HCT116 (cell line): ENCODE measurements around the gene PTPRC. TPM values are rescaled to one million over a fixed set of nuclear protein-coding genes. Genes with fewer than 3 reads are reported as not detected.

Experiments used
- ATAC-seq: fragments of 200-7000 bp; cut with Tn5 transposase; 2 replicates; pipeline ENCODE4 v1.9.1; 2020; ENCODE audit warnings: mild to moderate bottlenecking, moderate library complexity
- BruUV-seq: library from RNA; stranded (reverse); fragments of 400-500 nt; replicated peaks from 2 replicates; lab custom pipeline; 2021; lab: Mats Ljungman, UMichigan
- CTCF ChIA-PET: fragments of 300-600 bp; sonication (Branson Sonifier 250); formaldehyde crosslinking; loops from one replicate; lab custom pipeline; 2021; ENCODE audit warnings: antibody characterized with exemption; lab: Charles Lee
- POLR2A ChIA-PET: fragments of 300-600, 350-600 bp; sonication (Branson Sonifier 250); formaldehyde crosslinking; loops from one replicate; lab custom pipeline; 2021; ENCODE audit warnings: antibody characterized with exemption; lab: Charles Lee
- RAD21 ChIA-PET, 2 experiments: fragments of 300-600 bp; sonication (Branson Sonifier 250); formaldehyde crosslinking; loops; one replicate each; lab custom pipeline; 2023; ENCODE audit warnings: low total read pairs in 2 of 2; ENCODE audit not compliant: uncharacterized antibody in 2 of 2, unreplicated experiment in 2 of 2, low non-redundant PET in 1 of 2; lab: Charles Lee
- DNase-seq: peaks from one replicate; pipeline ENCODE4 v3.0.0-alpha.2; 2010; ENCODE audit warnings: low read depth, low spot score
- H2AFZ ChIP-seq: fragments of 200-600 bp; shearing (Covaris generic), sonication (generic); 2 replicates; pipeline ENCODE4 v1.6.1; 2017; ENCODE audit warnings: low read depth, mixed run types, mixed read lengths, antibody characterized with exemption, low read length; ENCODE audit not compliant: poor library complexity, severe bottlenecking
- H3K27ac ChIP-seq: 2 replicates; pipeline ENCODE4 v1.5.1; 2012; ENCODE audit warnings: low read depth, low read length
- H3K27me3 ChIP-seq: fragments of 200-600 bp; sonication (generic); 2 replicates; pipeline ENCODE4 v1.6.1; 2016; ENCODE audit warnings: mixed run types, low read length, mixed read lengths; ENCODE audit not compliant: insufficient read depth
- H3K36me3 ChIP-seq, 2 experiments: fragments of 200-500 bp in 1 of 2; fragments of 200-600 bp in 1 of 2; sonication (Bioruptor generic) in 1 of 2; sonication (generic) in 1 of 2; 2 replicates each; pipeline versions ENCODE4 v1.5.1 to v1.6.1; 2014 to 2016; ENCODE audit warnings: low read length in 2 of 2, inconsistent platforms in 1 of 2, mixed read lengths in 1 of 2, mixed run types in 1 of 2; ENCODE audit not compliant: insufficient read depth in 2 of 2, control insufficient read depth in 1 of 2
- H3K4me1 ChIP-seq, 2 experiments: fragments of 200-600 bp in 1 of 2; sonication (generic) in 1 of 2; 2 replicates each; pipeline versions ENCODE4 v1.5.1 to v1.6.1; 2012 to 2017; ENCODE audit warnings: low read length in 2 of 2, inconsistent platforms in 1 of 2, mild to moderate bottlenecking in 1 of 2, mixed read lengths in 1 of 2, mixed run types in 1 of 2, moderate library complexity in 1 of 2; ENCODE audit not compliant: insufficient read depth in 2 of 2, control insufficient read depth in 1 of 2
- H3K4me2 ChIP-seq: fragments of 200-600 bp; sonication (generic); 2 replicates; pipeline ENCODE4 v1.6.1; 2017; ENCODE audit warnings: mixed run types, low read length, mixed read lengths
- H3K4me3 ChIP-seq, 2 experiments: fragments of 200-600 bp in 1 of 2; sonication (generic) in 1 of 2; replicated peaks in 1 of 2; 2 replicates each; pipeline ENCODE4 v1.5.1; 2011 to 2016; ENCODE audit warnings: low read length in 2 of 2, control low read depth in 1 of 2, low read depth in 1 of 2, mild to moderate bottlenecking in 1 of 2, mixed read lengths in 1 of 2, mixed run types in 1 of 2
- H3K79me2 ChIP-seq: fragments of 200-600 bp; sonication (generic); 2 replicates; pipeline ENCODE4 v1.6.1; 2017; ENCODE audit warnings: mild to moderate bottlenecking, mixed run types, low read length, moderate library complexity, mixed read lengths; ENCODE audit not compliant: insufficient read depth
- H3K9ac ChIP-seq: fragments of 200-600 bp; sonication (generic); 2 replicates; pipeline ENCODE4 v1.6.1; 2016; ENCODE audit warnings: low read length, mixed read lengths
- H3K9me2 ChIP-seq: fragments of 200-600 bp; sonication (generic), shearing (Covaris generic); 2 replicates; pipeline ENCODE4 v1.6.1; 2017; ENCODE audit warnings: mixed run types, mild to moderate bottlenecking, moderate library complexity; ENCODE audit not compliant: insufficient read depth
- H3K9me3 ChIP-seq, 2 experiments: fragments of 200-500 bp in 1 of 2; fragments of 200-600 bp in 1 of 2; sonication (Bioruptor generic) in 1 of 2; sonication (generic) in 1 of 2; 2 replicates each; pipeline ENCODE4 v1.6.1; 2014 to 2017; ENCODE audit warnings: low read length in 2 of 2, mixed read lengths in 2 of 2, inconsistent platforms in 1 of 2, low read depth in 1 of 2, mild to moderate bottlenecking in 1 of 2, mixed run types in 1 of 2, moderate library complexity in 1 of 2; ENCODE audit not compliant: control insufficient read depth in 1 of 2, insufficient read depth in 1 of 2
- H4K20me1 ChIP-seq: fragments of 200-600 bp; sonication (generic), shearing (Covaris generic); 2 replicates; pipeline ENCODE4 v1.6.1; 2017; ENCODE audit warnings: mixed run types, mild to moderate bottlenecking, moderate library complexity; ENCODE audit not compliant: insufficient read depth
- CBX3 ChIP-seq: IDR thresholded peaks from 2 replicates; pipeline ENCODE4 v1.6.1; 2012; ENCODE audit warnings: low read depth
- CEBPB ChIP-seq: IDR thresholded peaks from 2 replicates; pipeline ENCODE4 v1.6.1; 2012; ENCODE audit warnings: low read depth
- ELF1 ChIP-seq: IDR thresholded peaks from 2 replicates; pipeline ENCODE4 v1.6.1; 2012; ENCODE audit warnings: low read depth, borderline replicate concordance
- EZH2phosphoT487 ChIP-seq: fragments of 200-600 bp; IDR thresholded peaks from 2 replicates; pipeline ENCODE4 v1.6.1; 2018; ENCODE audit warnings: antibody characterized with exemption, borderline replicate concordance
- FOSL1 ChIP-seq: IDR thresholded peaks from 2 replicates; pipeline ENCODE4 v1.6.1; 2012; ENCODE audit warnings: low read depth
- JUND ChIP-seq: IDR thresholded peaks from 2 replicates; pipeline ENCODE4 v1.6.1; 2012
- POLR2AphosphoS5 ChIP-seq: IDR thresholded peaks from 2 replicates; pipeline ENCODE4 v1.6.1; 2011; ENCODE audit warnings: mild to moderate bottlenecking, low read depth, low read length, moderate library complexity
- RAD21 ChIP-seq: IDR thresholded peaks from 2 replicates; pipeline ENCODE4 v1.6.1; 2012; ENCODE audit warnings: low read depth, mild to moderate bottlenecking
- SP1 ChIP-seq: IDR thresholded peaks from 2 replicates; pipeline ENCODE4 v1.6.1; 2012; ENCODE audit warnings: low read depth
- SRF ChIP-seq: IDR thresholded peaks from 2 replicates; pipeline ENCODE4 v1.6.1; 2012; ENCODE audit warnings: low read depth
- ZFX ChIP-seq: fragments of 450-650 bp; IDR thresholded peaks from 2 replicates; pipeline ENCODE4 v1.6.1; 2017
- ZNF274 ChIP-seq: fragments of 200-500 bp; sonication (Bioruptor generic); IDR thresholded peaks from 2 replicates; pipeline ENCODE4 v1.6.1; 2014; ENCODE audit warnings: mild to moderate bottlenecking, low read depth, low read length, inconsistent platforms
- intact Hi-C: fragments of 100-400 bp; cut with micrococcal nuclease; formaldehyde crosslinking; loops from 2 replicates; pipeline ENCODE4 v1.10.0; 2022
- total RNA-seq: library from RNA; stranded (reverse); gene quantifications from one replicate; pipeline ENCODE4 v1.2.1, GENCODE V29; 2021; ENCODE audit not compliant: unreplicated experiment
- TF ChIP-seq, protein P1 (sequence below): IDR thresholded peaks from 2 replicates; pipeline ENCODE4 v1.6.1; 2012
- TF ChIP-seq, protein P2 (sequence below): IDR thresholded peaks from 2 replicates; pipeline ENCODE4 v1.6.1; 2011; ENCODE audit warnings: mild to moderate bottlenecking, low read length, moderate library complexity; ENCODE audit not compliant: insufficient replicate concordance; ENCODE audit errors: extremely low read depth
- TF ChIP-seq, protein P3 (sequence below): IDR thresholded peaks from 2 replicates; pipeline ENCODE4 v1.6.1; 2012
- TF ChIP-seq, protein P4 (sequence below): IDR thresholded peaks from 2 replicates; pipeline ENCODE4 v1.6.1; 2012; ENCODE audit warnings: low read depth

Gene PTPRC
- total RNA-seq, 1 experiment from 2014 or later, result 1.2 TPM

DNA sequence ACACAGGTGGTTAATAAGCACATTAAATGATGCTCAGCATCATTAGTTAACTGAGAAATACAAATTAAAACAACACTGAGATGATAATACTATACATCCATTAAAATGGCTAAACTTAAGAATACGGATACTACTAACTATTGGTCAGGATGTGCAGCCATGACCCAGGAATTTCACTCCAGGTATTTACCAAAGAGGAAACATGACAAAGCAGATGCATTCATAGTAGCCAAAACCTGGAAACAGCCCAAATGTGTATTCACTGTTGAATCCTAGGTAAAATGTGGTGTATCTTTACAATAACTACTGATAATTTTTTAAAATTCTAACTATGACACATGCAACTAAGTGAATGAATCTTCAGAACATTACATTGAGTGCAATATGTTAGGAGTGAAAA, 73.0 kb downstream of the PTPRC start:
- Histone ChIP-seq H3K36me3 (no peaks in the 10 kb centered on the region), H3K4me3 (no peak overlapping the region), H3K9me3 (no peaks in the 10 kb centered on the region), H3K9me2 (no peaks in the 10 kb centered on the region), H3K4me2 (no peak overlapping the region), H2AFZ (no peak overlapping the region), H3K27ac (no peak overlapping the region)
- RAD21 ChIA-PET, result no interaction called here
- no peak for ATAC-seq
- intact Hi-C loops, result no loop called here
- BruUV-seq, result no TSS peak
- TF ChIP-seq EZH2phosphoT487, result no peak
- no peak for TF ChIP-seq ZNF274
- no peak for TF ChIP-seq FOSL1
- TF ChIP-seq CEBPB, result no peak
- no peak for TF ChIP-seq ZFX
- no peak for TF ChIP-seq CBX3
- TF ChIP-seq ELF1, result no peak
- no peak for TF ChIP-seq RAD21
- TF ChIP-seq, protein P1, sequence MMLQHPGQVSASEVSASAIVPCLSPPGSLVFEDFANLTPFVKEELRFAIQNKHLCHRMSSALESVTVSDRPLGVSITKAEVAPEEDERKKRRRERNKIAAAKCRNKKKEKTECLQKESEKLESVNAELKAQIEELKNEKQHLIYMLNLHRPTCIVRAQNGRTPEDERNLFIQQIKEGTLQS, result no peak
- TF ChIP-seq, protein P2, sequence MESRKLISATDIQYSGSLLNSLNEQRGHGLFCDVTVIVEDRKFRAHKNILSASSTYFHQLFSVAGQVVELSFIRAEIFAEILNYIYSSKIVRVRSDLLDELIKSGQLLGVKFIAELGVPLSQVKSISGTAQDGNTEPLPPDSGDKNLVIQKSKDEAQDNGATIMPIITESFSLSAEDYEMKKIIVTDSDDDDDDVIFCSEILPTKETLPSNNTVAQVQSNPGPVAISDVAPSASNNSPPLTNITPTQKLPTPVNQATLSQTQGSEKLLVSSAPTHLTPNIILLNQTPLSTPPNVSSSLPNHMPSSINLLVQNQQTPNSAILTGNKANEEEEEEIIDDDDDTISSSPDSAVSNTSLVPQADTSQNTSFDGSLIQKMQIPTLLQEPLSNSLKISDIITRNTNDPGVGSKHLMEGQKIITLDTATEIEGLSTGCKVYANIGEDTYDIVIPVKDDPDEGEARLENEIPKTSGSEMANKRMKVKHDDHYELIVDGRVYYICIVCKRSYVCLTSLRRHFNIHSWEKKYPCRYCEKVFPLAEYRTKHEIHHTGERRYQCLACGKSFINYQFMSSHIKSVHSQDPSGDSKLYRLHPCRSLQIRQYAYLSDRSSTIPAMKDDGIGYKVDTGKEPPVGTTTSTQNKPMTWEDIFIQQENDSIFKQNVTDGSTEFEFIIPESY, result no peak
- TF ChIP-seq JUND, result no peak
- no peak for TF ChIP-seq SRF
- TF ChIP-seq SP1, result no peak
- TF ChIP-seq, protein P3, sequence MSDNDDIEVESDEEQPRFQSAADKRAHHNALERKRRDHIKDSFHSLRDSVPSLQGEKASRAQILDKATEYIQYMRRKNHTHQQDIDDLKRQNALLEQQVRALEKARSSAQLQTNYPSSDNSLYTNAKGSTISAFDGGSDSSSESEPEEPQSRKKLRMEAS, result no peak
- TF ChIP-seq, protein P4, sequence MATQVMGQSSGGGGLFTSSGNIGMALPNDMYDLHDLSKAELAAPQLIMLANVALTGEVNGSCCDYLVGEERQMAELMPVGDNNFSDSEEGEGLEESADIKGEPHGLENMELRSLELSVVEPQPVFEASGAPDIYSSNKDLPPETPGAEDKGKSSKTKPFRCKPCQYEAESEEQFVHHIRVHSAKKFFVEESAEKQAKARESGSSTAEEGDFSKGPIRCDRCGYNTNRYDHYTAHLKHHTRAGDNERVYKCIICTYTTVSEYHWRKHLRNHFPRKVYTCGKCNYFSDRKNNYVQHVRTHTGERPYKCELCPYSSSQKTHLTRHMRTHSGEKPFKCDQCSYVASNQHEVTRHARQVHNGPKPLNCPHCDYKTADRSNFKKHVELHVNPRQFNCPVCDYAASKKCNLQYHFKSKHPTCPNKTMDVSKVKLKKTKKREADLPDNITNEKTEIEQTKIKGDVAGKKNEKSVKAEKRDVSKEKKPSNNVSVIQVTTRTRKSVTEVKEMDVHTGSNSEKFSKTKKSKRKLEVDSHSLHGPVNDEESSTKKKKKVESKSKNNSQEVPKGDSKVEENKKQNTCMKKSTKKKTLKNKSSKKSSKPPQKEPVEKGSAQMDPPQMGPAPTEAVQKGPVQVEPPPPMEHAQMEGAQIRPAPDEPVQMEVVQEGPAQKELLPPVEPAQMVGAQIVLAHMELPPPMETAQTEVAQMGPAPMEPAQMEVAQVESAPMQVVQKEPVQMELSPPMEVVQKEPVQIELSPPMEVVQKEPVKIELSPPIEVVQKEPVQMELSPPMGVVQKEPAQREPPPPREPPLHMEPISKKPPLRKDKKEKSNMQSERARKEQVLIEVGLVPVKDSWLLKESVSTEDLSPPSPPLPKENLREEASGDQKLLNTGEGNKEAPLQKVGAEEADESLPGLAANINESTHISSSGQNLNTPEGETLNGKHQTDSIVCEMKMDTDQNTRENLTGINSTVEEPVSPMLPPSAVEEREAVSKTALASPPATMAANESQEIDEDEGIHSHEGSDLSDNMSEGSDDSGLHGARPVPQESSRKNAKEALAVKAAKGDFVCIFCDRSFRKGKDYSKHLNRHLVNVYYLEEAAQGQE, result no peak
- no peak for TF ChIP-seq POLR2AphosphoS5
- TF ChIP-seq, all 23 proteins: peak for 0
- CTCF ChIA-PET, result no interaction called here
- POLR2A ChIA-PET, result no interaction called here
- Histone ChIP-seq H3K27me3 (no peaks in the 10 kb centered on the region), H4K20me1 (no peaks in the 10 kb centered on the region), H3K4me1 (no peaks in the 10 kb centered on the region), H3K79me2 (no peaks in the 10 kb centered on the region), H3K9ac (no peak overlapping the region)
- DNase-seq, result no peak
